HG03571 (cell line): ENCODE measurements around the gene LRRC46.

Experiments
- ATAC-seq: cut with Tn5 transposase; IDR thresholded peaks from one replicate; pipeline ENCODE4 v1.9.1; 2021; ENCODE audit not compliant: unreplicated experiment

LRRC46 gene

GRCh38 chr17:47808830-47809480, 22.5 kb upstream of the LRRC46 start:
- ATAC-seq, result no peak

- no peak for ATAC-seq
Measured at GRCh38 chr17:47810200-47810821, 21.2 kb upstream of the LRRC46 start.

- no peak for ATAC-seq
Measured at GRCh38 chr17:47810901-47811635, 20.4 kb upstream of the LRRC46 start.

- ATAC-seq, result no peak
Measured at GRCh38 chr17:47811709-47812108, 19.8 kb upstream of the LRRC46 start.

GRCh38 chr17:47812146-47812920, 19.1 kb upstream of the LRRC46 start:
- ATAC-seq, result no peak

- no peak for ATAC-seq
Measured at GRCh38 chr17:47813077-47813476, 18.4 kb upstream of the LRRC46 start.

- ATAC-seq, result no peak
Measured at GRCh38 chr17:47813512-47814031, 17.9 kb upstream of the LRRC46 start.

- no peak for ATAC-seq
Measured at GRCh38 chr17:47815106-47815918, 16.2 kb upstream of the LRRC46 start.

GRCh38 chr17:47816111-47816735, 15.2 kb upstream of the LRRC46 start:
- no peak for ATAC-seq

GRCh38 chr17:47816947-47817346, 14.5 kb upstream of the LRRC46 start:
- ATAC-seq, result no peak

GRCh38 chr17:47818002-47818695, 13.3 kb upstream of the LRRC46 start:
- no peak for ATAC-seq

- ATAC-seq, result no peak
Measured at GRCh38 chr17:47819475-47819874, 12.0 kb upstream of the LRRC46 start.

GRCh38 chr17:47820033-47820789, 11.3 kb upstream of the LRRC46 start:
- ATAC-seq, result no peak

GRCh38 chr17:47821031-47821423, 10.4 kb upstream of the LRRC46 start:
- no peak for ATAC-seq

- peak; percentile 78 for ATAC-seq
Measured at GRCh38 chr17:47821424-47822391, 9.8 kb upstream of the LRRC46 start, which contains the start of gene OSBPL7. TSS of gene OSBPL7 (minus strand) at chr17:47821794. CDS start at chr17:47820278, 1,516 bp downstream.

GRCh38 chr17:47822785-47823184, 8.7 kb upstream of the LRRC46 start:
- no peak for ATAC-seq

- no peak for ATAC-seq
Measured at GRCh38 chr17:47823519-47823918, 8.0 kb upstream of the LRRC46 start.
